Gastroesophageal sphincter (tissue), 3 donors: ENCODE measurements around the gene CEBPB.

Source experiments
- CTCF ChIP-seq, 4 experiments: fragments of 200-600 bp in 2 of 4; fragments of 450-650 bp in 2 of 4; sonication (generic) in 1 of 4; IDR thresholded peaks; one replicate each; pipeline ENCODE4 v1.5.1; 2017 to 2019; ENCODE audit warnings: antibody characterized with exemption in 4 of 4, mild to moderate bottlenecking in 2 of 4, moderate library complexity in 2 of 4
- EP300 ChIP-seq: sonication (generic); formaldehyde crosslinking; IDR thresholded peaks from one replicate; pipeline ENCODE4 v1.6.1; 2017; ENCODE audit warnings: antibody characterized with exemption, mild to moderate bottlenecking
- POLR2A ChIP-seq, 2 donors: fragments of 450-650 bp; IDR thresholded peaks; one replicate each; pipeline ENCODE4 v1.6.1; 2017; ENCODE audit warnings: antibody characterized with exemption in 2 of 2, mild to moderate bottlenecking in 2 of 2, moderate library complexity in 1 of 2
- POLR2AphosphoS5 ChIP-seq: sonication (generic); formaldehyde crosslinking; IDR thresholded peaks from one replicate; pipeline ENCODE4 v1.6.1; 2017; ENCODE audit warnings: antibody characterized with exemption

- TF ChIP-seq CTCF (IDR thresholded peaks at IDR 0.05): no peak
- TF ChIP-seq POLR2A (IDR thresholded peaks at IDR 0.05): no peak
- TF ChIP-seq EP300: no peak
- no peak for TF ChIP-seq POLR2AphosphoS5
Measured at GRCh38 chr20:50196896-50197295, 6.3 kb downstream of the CEBPB start.
